ENCODE data around the gene STRADA.
"Not testable (repeated sequence)": the region's sequence is repeated elsewhere in the genome, so short reads cannot be mapped to it uniquely, and the experiment has no call there.

Gene STRADA

GRCh38 chr17:63754046-63754445 is 12.4 kb upstream of the STRADA start:
- DNase-seq (ENCODE audit: low read depth) = no peak

DNA sequence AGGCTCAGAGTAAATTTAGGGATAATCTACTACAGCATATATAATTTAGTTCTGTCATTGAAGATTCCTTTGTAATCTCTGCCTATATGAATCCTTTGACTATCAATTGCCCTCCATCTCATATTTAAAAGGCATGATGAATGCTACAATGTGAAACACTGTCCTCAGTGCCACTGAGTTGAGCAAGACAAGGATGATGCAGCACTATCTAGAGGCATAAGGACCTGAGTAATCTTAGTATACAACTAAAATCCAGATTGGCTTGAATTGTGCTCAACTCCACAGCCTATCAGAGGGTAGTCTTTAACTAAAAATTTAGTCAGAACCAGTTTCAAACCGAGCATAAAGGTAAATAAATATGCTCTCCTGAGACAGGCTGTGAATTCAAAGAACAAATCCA is 11.6 kb upstream of the STRADA start:
- DNase-seq (ENCODE audit: low read depth) = no peak

DNA sequence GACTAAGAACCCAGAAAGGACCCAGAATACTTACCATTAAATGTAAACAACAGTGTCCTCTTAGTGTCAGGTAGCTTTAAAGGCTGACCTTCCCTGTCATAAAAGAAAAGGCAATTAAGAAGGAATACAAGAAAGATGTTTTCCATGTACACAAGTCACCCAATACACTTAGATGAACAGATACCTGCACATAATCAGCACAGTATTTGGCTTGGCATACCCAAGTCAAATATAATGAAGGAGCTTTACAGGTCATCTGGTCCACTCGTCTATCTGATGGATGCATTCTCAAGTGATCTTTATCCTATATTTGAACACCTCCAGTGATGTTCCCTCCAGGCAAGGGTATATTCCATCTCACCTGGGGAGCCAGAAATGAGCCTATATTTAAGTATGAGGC is 11.1 kb upstream of the STRADA start:
- no peak for DNase-seq (ENCODE audit: low read depth)

DNA sequence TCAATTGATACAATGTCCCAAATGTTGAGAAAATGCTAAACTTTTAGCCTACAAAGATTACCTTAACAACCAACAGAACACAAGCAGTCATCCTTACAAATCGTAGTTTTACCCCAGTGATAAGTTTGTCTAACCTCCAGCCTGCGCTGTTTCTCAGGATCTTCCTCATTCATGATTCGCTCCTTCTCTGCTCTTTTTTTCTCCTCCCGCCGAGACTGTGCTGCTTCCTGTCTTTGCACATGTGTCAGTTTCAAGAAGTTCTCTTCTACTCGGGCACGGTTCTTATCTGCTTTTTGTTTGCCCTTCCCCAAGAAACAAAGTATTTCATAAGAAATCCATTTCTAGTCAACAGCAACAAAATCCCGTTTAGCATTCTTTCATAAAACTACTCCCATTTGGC is 10.2 kb upstream of the STRADA start:
- no peak for DNase-seq (ENCODE audit: low read depth)

DNA sequence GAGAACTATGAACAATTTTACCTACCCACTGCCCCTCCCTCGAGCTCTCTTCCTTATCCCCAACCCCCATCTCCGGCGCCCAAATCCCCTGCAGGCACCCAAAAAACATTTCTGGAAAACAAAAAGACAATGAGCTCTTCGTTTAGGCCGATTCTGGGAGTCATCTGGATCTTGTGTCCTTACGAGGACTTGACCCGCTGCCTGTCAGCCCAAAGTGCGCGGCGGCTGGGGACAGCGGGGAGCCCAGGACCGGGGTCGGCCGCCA is 524 bp downstream of the STRADA start:
- DNase-seq (ENCODE audit: low read depth) = no peak

- no peak for DNase-seq (ENCODE audit: low read depth)
Observed at GRCh38 chr17:63740464-63741142, 996 bp downstream of the STRADA start.

- no peak for DNase-seq (ENCODE audit: low read depth)
Observed at GRCh38 chr17:63735691-63736090, 5.9 kb downstream of the STRADA start.

DNA sequence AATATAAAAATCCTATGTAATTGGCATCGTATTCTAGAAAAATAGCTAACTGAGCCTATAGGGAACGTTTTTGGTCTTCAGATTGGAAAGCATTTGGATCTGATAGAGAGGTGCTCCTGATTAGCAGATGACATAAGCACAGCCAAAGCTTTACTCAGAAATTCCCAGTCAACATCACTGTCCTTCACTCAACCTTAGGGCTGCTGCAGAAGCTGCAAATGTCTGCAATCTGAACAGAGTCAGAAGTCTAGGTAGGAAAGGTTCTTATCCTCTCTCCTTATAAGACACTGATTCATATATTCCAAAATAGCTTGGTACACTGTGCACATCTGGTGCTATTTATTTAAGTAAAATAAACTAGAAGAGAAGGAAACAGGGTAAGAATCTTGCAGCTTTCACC is 19.2 kb downstream of the STRADA start:
- DNase-seq (ENCODE audit: low read depth) = no peak

DNA sequence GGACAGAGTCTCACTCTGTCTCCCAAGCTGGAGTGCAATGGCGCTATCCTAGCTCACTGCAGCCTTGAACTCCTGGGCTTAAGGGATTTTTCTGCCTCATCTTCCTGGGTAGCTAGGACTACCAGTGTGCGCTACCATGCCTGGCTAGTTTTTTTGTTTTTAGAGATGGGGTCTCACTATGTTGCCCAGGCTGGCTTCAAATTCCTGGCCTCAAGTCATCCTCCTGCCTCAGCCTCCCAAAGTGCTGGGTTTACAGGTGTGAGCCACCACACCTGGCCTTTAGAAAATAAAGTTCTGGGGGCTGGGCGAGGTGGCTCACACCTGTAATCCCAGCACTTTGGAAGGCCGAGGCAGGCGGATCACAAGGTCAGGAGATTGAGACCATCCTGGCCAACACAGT is 21.4 kb downstream of the STRADA start:
- not testable (repeated sequence) for DNase-seq (ENCODE audit: low read depth)

DNA sequence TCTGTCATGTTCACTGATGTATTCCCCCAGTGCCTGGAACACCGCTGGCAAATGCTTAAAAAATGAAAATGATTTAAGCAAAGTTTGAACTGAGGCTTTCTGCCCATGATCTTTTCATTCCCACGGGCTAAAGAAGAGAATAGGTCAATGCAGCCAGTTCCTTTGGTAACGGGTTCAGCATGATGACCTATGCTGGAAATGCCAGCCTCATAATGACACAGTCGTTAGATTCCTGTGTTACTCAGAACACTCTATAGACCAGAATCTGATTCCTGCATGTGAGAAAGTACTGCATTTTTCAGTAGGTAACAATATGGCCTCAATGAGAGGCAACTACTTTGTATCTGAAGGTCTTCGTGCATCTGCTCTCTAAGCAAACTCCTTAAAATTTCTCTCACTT is 22.6 kb downstream of the STRADA start:
- DNase-seq (ENCODE audit: low read depth) = no peak

- DNase-seq (ENCODE audit: low read depth) = no peak
Observed at GRCh38 chr17:63716426-63716825, 25.2 kb downstream of the STRADA start.

GRCh38 chr17:63714550-63715277 is 26.9 kb downstream of the STRADA start:
- DNase-seq (ENCODE audit: low read depth) = no peak

- DNase-seq (ENCODE audit: low read depth) = no peak
Observed at GRCh38 chr17:63709110-63709509, 32.5 kb downstream of the STRADA start.

GRCh38 chr17:63707151-63707550 is 34.4 kb downstream of the STRADA start:
- DNase-seq (ENCODE audit: low read depth) = no peak

DNA sequence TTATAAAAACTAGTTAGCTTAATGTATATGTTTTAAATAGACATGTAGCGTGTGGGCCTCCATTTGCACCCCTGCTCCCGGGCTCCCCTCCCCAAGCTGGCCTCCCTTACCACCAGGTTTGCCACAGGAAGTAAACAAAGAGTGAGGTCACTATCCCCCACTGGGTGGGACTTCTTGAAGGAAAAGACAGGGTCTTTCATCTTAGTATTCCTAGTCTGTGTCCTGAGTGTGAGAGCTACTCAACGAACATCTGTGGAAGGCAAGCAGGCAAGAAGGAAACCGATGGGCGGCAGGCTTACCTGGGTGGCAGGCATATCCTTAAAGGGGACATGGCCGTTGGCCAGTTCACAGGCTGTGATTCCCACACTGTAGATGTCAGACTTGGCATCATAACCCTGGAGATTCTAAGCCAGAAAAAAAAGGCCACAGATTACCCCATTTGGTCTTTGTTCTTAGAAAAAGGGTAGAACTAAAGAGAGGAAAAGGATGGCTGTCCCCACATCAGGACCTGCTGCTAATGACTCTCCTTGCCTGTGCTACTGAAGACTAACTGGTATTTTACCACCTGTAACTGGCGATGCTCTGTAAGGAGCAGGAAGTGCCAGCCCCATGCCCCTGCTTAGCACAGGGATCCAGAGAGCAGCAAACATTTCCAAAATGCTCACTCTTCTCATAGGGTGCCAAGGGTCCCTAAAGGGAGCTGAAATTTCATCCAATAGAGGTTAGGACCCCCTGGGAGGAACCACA is 35.1 kb downstream of the STRADA start:
- DNase-seq (ENCODE audit: low read depth) = no peak

DNA sequence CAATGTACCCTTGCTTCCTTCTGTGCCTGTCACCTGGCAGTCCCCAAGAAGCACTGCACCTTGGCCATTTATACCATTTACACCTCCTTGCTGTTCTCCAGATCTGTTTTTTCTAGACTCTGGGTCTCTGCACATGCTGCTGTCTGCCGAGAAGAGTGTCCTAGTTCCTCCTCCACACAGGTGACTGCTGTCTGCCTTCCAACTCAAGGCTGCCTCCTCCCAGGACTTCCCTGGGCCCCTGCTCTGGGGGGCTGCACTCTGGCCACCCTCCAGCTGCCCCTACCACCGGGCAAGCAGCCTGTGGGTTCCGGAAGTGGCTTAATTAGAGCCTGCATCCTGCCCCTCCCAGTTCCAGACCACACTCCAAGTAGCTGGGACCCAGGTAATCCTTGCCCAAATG is 35.9 kb downstream of the STRADA start:
- no peak for DNase-seq (ENCODE audit: low read depth)

DNA sequence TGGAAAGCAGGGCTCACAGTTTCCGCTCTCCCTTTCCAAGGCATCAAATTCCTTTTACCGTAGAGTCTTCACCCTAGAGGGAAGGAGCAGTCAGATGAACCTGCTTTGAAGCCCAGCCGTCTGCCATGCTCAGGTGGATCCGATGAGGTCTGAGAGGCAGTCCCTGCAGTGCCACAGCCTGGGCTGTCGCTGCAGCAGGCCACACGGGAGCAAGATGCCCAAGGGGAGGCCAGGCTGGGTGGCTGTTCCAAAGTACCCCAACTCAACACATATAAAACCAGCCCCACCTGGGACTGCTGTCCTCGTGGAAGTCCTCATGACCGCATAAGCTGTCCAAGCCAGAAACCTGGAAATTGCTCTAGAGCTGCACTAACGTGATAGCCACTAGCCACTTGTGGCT is 36.8 kb downstream of the STRADA start:
- no peak for DNase-seq (ENCODE audit: low read depth)

DNA sequence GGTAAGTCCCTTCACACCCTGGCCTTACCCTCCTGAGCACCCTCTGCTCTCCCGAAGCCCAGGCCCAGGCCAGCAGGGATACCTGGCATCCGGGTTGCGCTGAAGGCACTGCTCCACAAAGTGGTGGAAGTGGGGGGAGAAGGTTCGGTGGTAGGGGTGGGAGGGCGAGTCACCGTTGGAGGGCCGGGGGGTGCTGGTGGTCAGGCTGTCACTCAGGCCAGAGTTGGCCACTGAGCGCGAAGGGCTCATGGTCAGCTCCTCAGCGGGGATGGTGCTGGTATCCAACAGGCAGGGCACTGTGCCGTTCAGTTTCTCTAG is 37.4 kb downstream of the STRADA start:
- no peak for DNase-seq (ENCODE audit: low read depth)

GRCh38 chr17:63703556-63704258 is 37.9 kb downstream of the STRADA start:
- no peak for DNase-seq (ENCODE audit: low read depth)

DNA sequence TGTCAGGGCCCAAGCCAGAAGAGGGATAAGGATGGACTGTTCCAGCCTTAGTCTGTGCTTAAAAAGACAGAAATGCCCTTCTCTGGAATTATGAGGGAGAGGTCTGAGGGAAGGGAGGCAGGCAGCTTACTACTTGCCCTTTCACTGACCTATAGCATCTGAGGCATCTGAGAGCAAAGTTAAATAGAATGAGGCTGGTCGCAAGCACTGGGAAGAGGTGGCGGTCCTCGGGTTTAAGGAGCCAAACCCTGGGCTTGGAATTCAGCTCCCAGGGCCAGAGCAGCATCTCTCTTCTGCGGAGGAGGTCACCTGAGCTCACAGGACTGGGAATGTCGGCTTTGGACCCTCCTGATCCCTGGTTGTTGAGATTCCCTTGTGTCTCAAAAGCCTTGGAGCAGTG is 38.6 kb downstream of the STRADA start:
- DNase-seq (ENCODE audit: low read depth) = no peak

GRCh38 chr17:63702721-63703015 is 38.9 kb downstream of the STRADA start:
- DNase-seq (ENCODE audit: low read depth) = no peak

GRCh38 chr17:63701868-63702720 is 39.5 kb downstream of the STRADA start:
- DNase-seq (ENCODE audit: low read depth) = no peak
